Neuronal stem cell (in vitro differentiated cells): ENCODE results near the gene TIMP3.
A peak's percentile ranks its signal among the peaks of the same experiment; 100 is the strongest.

Experiments
- DNase-seq: peaks from one replicate; pipeline ENCODE4 v3.0.0-alpha.2; 2013; ENCODE audit warnings: low spot score
- H2AFZ ChIP-seq: one replicate; pipeline ENCODE4 v1.6.1; 2013; ENCODE audit warnings: mild to moderate bottlenecking, low read length, inconsistent platforms
- H2AK5ac ChIP-seq: 2 replicates; pipeline ENCODE4 v1.6.1; 2013; ENCODE audit warnings: low read depth, mild to moderate bottlenecking, inconsistent platforms, low read length, moderate library complexity, mixed read lengths
- H2BK120ac ChIP-seq: 2 replicates; pipeline ENCODE4 v1.6.1; 2013; ENCODE audit warnings: low read depth, mild to moderate bottlenecking, inconsistent platforms, low read length, moderate library complexity, mixed read lengths
- H2BK12ac ChIP-seq: one replicate; pipeline ENCODE4 v1.6.1; 2013; ENCODE audit warnings: low read length, inconsistent platforms
- H2BK15ac ChIP-seq: 2 replicates; pipeline ENCODE4 v1.6.1; 2013; ENCODE audit warnings: mild to moderate bottlenecking, low read length, inconsistent platforms, mixed read lengths
- H2BK5ac ChIP-seq: one replicate; pipeline ENCODE4 v1.6.1; 2013; ENCODE audit warnings: inconsistent platforms, mild to moderate bottlenecking, low read length, moderate library complexity
- H3K14ac ChIP-seq: one replicate; pipeline ENCODE4 v1.6.1; 2013; ENCODE audit warnings: low read length, inconsistent platforms
- H3K18ac ChIP-seq: 2 replicates; pipeline ENCODE4 v1.6.1; 2013; ENCODE audit warnings: low read length, inconsistent platforms
- H3K23ac ChIP-seq: 2 replicates; pipeline ENCODE4 v1.6.1; 2013; ENCODE audit warnings: low read depth, mild to moderate bottlenecking, mixed read lengths, low read length, inconsistent platforms; ENCODE audit not compliant: poor library complexity
- H3K27ac ChIP-seq: replicated peaks from 3 replicates; pipeline ENCODE4 v1.5.1; 2013; ENCODE audit warnings: low read length, inconsistent platforms
- H3K27me3 ChIP-seq, 3 experiments: 2 replicates each; pipeline ENCODE4 v1.6.1; 2013; ENCODE audit warnings: low read length in 3 of 3, mild to moderate bottlenecking in 2 of 3, inconsistent platforms in 1 of 3, low read depth in 1 of 3, mixed read lengths in 1 of 3, moderate library complexity in 1 of 3; ENCODE audit not compliant: control insufficient read depth in 3 of 3, insufficient read depth in 3 of 3
- H3K36me3 ChIP-seq, 2 donors: replicated peaks in 1 of 2; 2 replicates each; pipeline ENCODE4 v1.6.1; 2013; ENCODE audit warnings: low read length in 2 of 2; ENCODE audit not compliant: control insufficient read depth in 2 of 2, insufficient read depth in 2 of 2
- H3K4ac ChIP-seq: 2 replicates; pipeline ENCODE4 v1.6.1; 2013; ENCODE audit warnings: inconsistent platforms, mild to moderate bottlenecking, low read length, moderate library complexity
- H3K4me1 ChIP-seq, 2 donors: 1 replicate in 1 of 2; 2 replicates in 1 of 2; pipeline ENCODE4 v1.6.1; 2013; ENCODE audit warnings: low read length in 2 of 2, low read depth in 1 of 2; ENCODE audit not compliant: control insufficient read depth in 2 of 2, insufficient read depth in 1 of 2
- H3K4me2 ChIP-seq: one replicate; pipeline ENCODE4 v1.6.1; 2013; ENCODE audit warnings: mild to moderate bottlenecking, low read length, inconsistent platforms; ENCODE audit not compliant: insufficient read depth, poor library complexity, severe bottlenecking
- H3K4me3 ChIP-seq, 2 donors: 2 replicates each; pipeline ENCODE4 v1.5.1; 2013; ENCODE audit warnings: low read length in 2 of 2, mild to moderate bottlenecking in 2 of 2, inconsistent platforms in 1 of 2, moderate library complexity in 1 of 2
- H3K79me1 ChIP-seq: one replicate; pipeline ENCODE4 v1.6.1; 2013; ENCODE audit warnings: low read depth, mild to moderate bottlenecking, inconsistent platforms, low read length, moderate library complexity
- H3K9ac ChIP-seq: one replicate; pipeline ENCODE4 v1.6.1; 2013; ENCODE audit warnings: mild to moderate bottlenecking, low read depth, low read length, inconsistent platforms; ENCODE audit not compliant: poor library complexity
- H3K9me3 ChIP-seq, 2 donors: replicated peaks in 1 of 2; 2 replicates each; pipeline versions ENCODE3 to v1.6.1; 2013; ENCODE audit warnings: low read length in 2 of 2, mild to moderate bottlenecking in 2 of 2, inconsistent platforms in 1 of 2, low read depth in 1 of 2, mixed read lengths in 1 of 2, moderate library complexity in 1 of 2; ENCODE audit not compliant: control insufficient read depth in 2 of 2, insufficient read depth in 1 of 2
- H4K8ac ChIP-seq: one replicate; pipeline ENCODE4 v1.6.1; 2013; ENCODE audit warnings: low read depth, mild to moderate bottlenecking, inconsistent platforms, low read length, moderate library complexity
- H4K91ac ChIP-seq: one replicate; pipeline ENCODE4 v1.6.1; 2013; ENCODE audit warnings: low read length, low read depth, mild to moderate bottlenecking, inconsistent platforms; ENCODE audit not compliant: poor library complexity
- WGBS, 2 donors: extraction: QIAGEN DNeasy Blood & Tissue Kit; methylation state at CpG; one replicate each; pipeline ENCODE4 v1.1.7; 2013; ENCODE audit warnings: missing lambda C conversion rate in 2 of 2, mixed read lengths in 1 of 2; ENCODE audit not compliant: insufficient read length in 2 of 2, insufficient replicate concordance in 1 of 2; ENCODE audit errors: extremely low coverage in 2 of 2; 5-methylcytosine and 5-hydroxymethylcytosine counted together

TIMP3 gene

GRCh38 chr22:32848226-32848625 lies 46.7 kb downstream of the TIMP3 start:
- H3K36me3 ChIP-seq, result no peaks in the 10 kb centered on the region
- DNase-seq, result no peak
- H3K9me3 ChIP-seq, result no peaks in the 10 kb centered on the region

GRCh38 chr22:32849501-32849900 lies 48.0 kb downstream of the TIMP3 start:
- Histone ChIP-seq H3K4me1 (no peaks in the 10 kb centered on the region), H2BK12ac (no peak overlapping the region), H3K27ac (no peak overlapping the region), H3K4ac (no peak overlapping the region), H3K18ac (no peak overlapping the region), H2BK120ac (no peak overlapping the region), H3K9ac (no peak overlapping the region), H2AK5ac (no peak overlapping the region), H2BK5ac (no peak overlapping the region), H3K79me1 (no peaks in the 10 kb centered on the region), H2AFZ (no peak overlapping the region), H2BK15ac (no peak overlapping the region), H3K14ac (no peak overlapping the region), H3K36me3 (no peaks in the 10 kb centered on the region), H4K91ac (no peak overlapping the region), H3K27me3 (no peaks in the 10 kb centered on the region), H4K8ac (no peak overlapping the region), H3K23ac (peak overlapping the region; percentile 5), H3K4me3 (no peak overlapping the region), H3K9me3 (no peaks in the 10 kb centered on the region), H3K4me2 (no peak overlapping the region)
- no CpG with 5 or more reads among the region's 4 CpGs for WGBS, 2 donors
- DNase-seq, result no peak

More at GRCh38 chr22:32848226-32848625, 46.7 kb downstream of the TIMP3 start:
- H4K8ac ChIP-seq, result no peak overlapping the region
- H3K14ac ChIP-seq, result no peak overlapping the region
- no peaks in the 10 kb centered on the region for H3K4me1 ChIP-seq
- H3K18ac ChIP-seq, result no peak overlapping the region
- no CpG with 5 or more reads among the region's 1 CpG for WGBS, 2 donors
- no peaks in the 10 kb centered on the region for H3K27me3 ChIP-seq
- H3K79me1 ChIP-seq, result no peaks in the 10 kb centered on the region
- no peak overlapping the region for H3K23ac ChIP-seq
- no peak overlapping the region for H4K91ac ChIP-seq
- H2BK120ac ChIP-seq, result no peak overlapping the region
- no peak overlapping the region for H3K4me3 ChIP-seq
- no peak overlapping the region for H3K4me2 ChIP-seq
- no peak overlapping the region for H2BK15ac ChIP-seq
- H3K4ac ChIP-seq, result no peak overlapping the region
- no peak overlapping the region for H3K9ac ChIP-seq
- H2BK5ac ChIP-seq, result no peak overlapping the region
- no peak overlapping the region for H2AFZ ChIP-seq
- no peak overlapping the region for H2AK5ac ChIP-seq
- no peak overlapping the region for H2BK12ac ChIP-seq
- no peak overlapping the region for H3K27ac ChIP-seq

GRCh38 chr22:32850157-32850556 lies 48.7 kb downstream of the TIMP3 start:
- no peaks in the 10 kb centered on the region for H3K9me3 ChIP-seq
- H3K4me1 ChIP-seq, result no peaks in the 10 kb centered on the region
- no peaks in the 10 kb centered on the region for H3K79me1 ChIP-seq
- H3K9ac ChIP-seq, result no peak overlapping the region
- no peaks in the 10 kb centered on the region for H3K27me3 ChIP-seq
- H2AFZ ChIP-seq, result no peak overlapping the region
- no peak overlapping the region for H4K91ac ChIP-seq
- H3K14ac ChIP-seq, result no peak overlapping the region
- H2BK12ac ChIP-seq, result no peak overlapping the region
- no peak overlapping the region for H2BK15ac ChIP-seq
- H2BK120ac ChIP-seq, result no peak overlapping the region
- no peak overlapping the region for H2BK5ac ChIP-seq
- no peak overlapping the region for H4K8ac ChIP-seq
- H3K36me3 ChIP-seq, result no peaks in the 10 kb centered on the region
- no peak overlapping the region for H3K27ac ChIP-seq
- no peak overlapping the region for H3K23ac ChIP-seq
- no peak overlapping the region for H3K4me2 ChIP-seq
- no peak overlapping the region for H3K18ac ChIP-seq
- no CpG with 5 or more reads among the region's 3 CpGs for WGBS, 2 donors
- no peak overlapping the region for H3K4ac ChIP-seq
- no peak for DNase-seq
- no peak overlapping the region for H2AK5ac ChIP-seq
- no peak overlapping the region for H3K4me3 ChIP-seq

- H3K4me3 ChIP-seq, result no peak overlapping the region
- no peak overlapping the region for H3K23ac ChIP-seq
- H3K18ac ChIP-seq, result no peak overlapping the region
- H2BK5ac ChIP-seq, result no peak overlapping the region
- H4K91ac ChIP-seq, result no peak overlapping the region
- H3K79me1 ChIP-seq, result no peaks in the 10 kb centered on the region
- no peak overlapping the region for H2BK12ac ChIP-seq
- H2AFZ ChIP-seq, result no peak overlapping the region
- no peaks in the 10 kb centered on the region for H3K4me1 ChIP-seq
- no peak overlapping the region for H2BK120ac ChIP-seq
- H3K27me3 ChIP-seq, result no peaks in the 10 kb centered on the region
- no peak overlapping the region for H3K27ac ChIP-seq
- H3K14ac ChIP-seq, result no peak overlapping the region
- WGBS, 2 donors, result no CpG with 5 or more reads among the region's 11 CpGs
- H2BK15ac ChIP-seq, result no peak overlapping the region
- no peak overlapping the region for H3K9ac ChIP-seq
- no peak overlapping the region for H2AK5ac ChIP-seq
- no peak overlapping the region for H3K4me2 ChIP-seq
- no peak for DNase-seq
- no peak overlapping the region for H4K8ac ChIP-seq
- no peak overlapping the region for H3K4ac ChIP-seq
- H3K36me3 ChIP-seq, result no peaks in the 10 kb centered on the region
- H3K9me3 ChIP-seq, result no peaks in the 10 kb centered on the region
Measured at GRCh38 chr22:32850591-32851517, 49.3 kb downstream of the TIMP3 start.
